ENCODE results near the gene PTMS.

PTMS gene

DNA sequence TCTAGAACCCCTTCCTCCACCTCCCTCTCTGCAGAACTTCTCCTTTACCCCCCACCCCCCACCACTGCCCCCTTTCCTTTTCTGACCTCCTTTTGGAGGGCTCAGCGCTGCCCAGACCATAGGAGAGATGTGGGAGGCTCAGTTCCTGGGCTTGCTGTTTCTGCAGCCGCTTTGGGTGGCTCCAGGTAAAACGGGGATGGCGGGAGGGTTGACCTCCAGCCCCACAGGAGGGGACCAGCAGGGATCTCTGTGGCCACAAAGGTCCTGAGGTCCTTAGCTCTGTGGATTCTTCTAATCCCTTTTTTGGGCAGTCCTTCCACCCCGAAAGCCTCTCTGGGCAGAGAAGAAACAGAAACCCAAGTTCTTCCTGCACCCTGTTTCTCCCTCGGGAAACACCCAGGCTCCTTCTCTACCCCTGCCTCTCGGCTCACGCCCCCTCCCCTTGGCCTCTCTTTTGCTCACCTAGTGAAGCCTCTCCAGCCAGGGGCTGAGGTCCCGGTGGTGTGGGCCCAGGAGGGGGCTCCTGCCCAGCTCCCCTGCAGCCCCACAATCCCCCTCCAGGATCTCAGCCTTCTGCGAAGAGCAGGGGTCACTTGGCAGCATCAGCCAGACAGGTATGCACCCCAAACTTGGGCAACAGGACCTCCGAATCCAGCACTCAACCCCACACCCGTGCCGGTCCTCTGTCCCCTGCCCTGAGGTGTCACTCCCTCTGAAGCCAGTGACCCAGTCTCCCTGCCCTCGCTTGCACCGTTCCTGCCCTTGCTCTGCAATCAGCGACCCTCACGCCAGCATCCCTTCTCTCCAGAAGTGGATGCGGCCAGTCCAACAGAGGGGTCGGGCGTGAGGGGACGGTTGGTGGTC, 6.8 kb downstream of the PTMS start:
- DNase-seq, result no peak

DNA sequence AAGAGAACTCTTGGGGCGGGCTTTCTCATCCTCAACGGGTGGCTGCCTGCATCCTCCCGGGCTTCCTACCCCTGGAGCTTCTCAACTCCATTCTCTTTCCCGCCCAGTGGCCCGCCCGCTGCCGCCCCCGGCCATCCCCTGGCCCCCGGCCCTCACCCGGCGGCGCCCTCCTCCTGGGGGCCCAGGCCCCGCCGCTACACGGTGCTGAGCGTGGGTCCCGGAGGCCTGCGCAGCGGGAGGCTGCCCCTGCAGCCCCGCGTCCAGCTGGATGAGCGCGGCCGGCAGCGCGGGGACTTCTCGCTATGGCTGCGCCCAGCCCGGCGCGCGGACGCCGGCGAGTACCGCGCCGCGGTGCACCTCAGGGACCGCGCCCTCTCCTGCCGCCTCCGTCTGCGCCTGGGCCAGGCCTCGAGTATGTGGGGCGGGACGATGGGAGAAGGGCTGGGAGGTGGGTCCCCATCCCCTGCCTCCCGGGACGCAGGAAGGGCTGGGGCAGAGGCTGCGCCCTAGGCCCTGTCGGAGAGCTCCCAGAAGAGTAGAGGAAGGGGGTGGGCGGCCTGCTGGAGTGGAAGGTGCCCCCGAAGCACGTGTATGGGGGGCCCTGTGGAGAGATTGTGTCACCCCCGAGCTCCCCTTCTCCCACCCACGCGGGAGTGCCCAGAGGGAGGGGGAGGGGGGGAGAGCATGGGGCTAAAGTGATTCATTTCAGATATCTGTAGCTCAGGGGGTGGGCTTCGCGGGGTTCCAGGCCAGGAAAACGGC, 7.6 kb downstream of the PTMS start:
- DNase-seq, result no peak

DNA sequence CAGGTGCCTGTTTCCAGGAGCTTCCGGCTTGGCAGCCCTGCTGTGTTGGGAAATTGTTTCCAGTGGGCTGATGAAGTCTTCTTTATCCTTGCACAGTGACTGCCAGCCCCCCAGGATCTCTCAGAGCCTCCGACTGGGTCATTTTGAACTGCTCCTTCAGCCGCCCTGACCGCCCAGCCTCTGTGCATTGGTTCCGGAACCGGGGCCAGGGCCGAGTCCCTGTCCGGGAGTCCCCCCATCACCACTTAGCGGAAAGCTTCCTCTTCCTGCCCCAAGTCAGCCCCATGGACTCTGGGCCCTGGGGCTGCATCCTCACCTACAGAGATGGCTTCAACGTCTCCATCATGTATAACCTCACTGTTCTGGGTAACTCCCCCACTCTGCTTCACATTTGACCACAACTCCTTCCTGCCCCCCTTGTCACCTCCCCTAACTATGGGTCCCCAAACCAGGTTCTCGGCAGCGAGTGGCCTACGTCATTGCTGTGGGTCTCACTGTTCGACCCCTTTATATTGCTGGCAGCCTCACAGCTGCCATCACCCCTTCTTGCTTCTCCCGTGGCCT, 8.4 kb downstream of the PTMS start:
- no peak for DNase-seq

DNA sequence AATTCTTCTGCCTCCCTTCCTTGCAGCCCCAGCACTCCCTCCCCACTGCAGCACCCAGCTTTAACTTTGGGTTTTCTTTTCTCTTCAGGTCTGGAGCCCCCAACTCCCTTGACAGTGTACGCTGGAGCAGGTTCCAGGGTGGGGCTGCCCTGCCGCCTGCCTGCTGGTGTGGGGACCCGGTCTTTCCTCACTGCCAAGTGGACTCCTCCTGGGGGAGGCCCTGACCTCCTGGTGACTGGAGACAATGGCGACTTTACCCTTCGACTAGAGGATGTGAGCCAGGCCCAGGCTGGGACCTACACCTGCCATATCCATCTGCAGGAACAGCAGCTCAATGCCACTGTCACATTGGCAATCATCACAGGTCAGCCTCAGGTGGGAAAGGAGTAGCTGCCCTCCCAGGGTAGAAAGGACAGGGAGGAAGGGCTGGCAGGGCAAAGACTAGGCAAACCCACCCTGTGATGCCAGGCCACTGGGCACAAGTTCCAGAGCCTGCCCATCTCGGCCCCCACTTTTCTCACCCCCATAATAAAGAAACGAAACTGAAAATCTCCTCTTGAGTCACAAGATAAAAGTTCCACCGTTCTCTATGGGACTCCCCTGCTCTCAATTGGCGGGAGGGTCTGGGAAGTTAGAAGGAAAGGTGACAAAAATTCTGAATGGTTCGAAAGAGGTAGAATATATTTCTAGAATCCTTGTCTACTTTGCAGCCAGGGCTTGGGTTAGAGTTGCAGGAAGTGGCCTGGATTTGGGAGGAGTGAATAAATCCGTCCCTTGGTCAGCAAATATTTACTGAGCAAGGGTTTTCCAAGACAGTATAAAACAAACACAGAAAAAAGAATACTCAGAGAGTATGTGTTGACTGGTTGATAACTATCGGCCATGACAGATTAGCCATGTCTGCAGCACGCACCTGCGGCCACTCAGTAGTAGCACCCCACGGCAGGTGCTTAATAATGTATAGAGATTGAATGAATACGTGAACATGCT, 9.3 kb downstream of the PTMS start:
- DNase-seq, result no peak

DNA sequence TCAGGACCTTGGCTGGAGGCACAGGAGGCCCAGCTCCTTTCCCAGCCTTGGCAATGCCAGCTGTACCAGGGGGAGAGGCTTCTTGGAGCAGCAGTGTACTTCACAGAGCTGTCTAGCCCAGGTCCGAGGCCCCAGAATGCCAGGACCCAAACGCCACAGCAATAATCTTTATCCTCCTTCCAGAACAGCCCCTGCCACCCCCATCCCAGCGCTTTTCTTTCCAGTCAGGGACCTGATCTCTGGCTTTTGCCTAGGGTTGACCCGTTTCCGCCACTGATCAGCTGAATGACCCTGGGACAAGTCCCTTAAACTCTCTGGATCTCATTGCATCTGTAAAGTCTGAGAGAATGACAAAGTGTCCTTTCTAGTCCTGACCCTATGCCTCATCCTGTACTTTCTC, 11.2 kb downstream of the PTMS start:
- DNase-seq, result no peak

DNA sequence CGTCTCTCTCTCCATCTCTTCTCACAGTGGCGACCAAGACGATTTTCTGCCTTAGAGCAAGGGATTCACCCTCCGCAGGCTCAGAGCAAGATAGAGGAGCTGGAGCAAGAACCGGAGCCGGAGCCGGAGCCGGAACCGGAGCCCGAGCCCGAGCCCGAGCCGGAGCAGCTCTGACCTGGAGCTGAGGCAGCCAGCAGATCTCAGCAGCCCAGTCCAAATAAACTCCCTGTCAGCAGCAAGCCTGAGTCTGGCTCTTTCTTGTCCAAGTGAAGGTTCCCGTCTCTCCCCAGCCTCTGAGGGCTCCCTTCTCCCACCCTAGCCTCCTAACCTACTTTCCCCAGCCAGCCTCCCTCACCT, 12.0 kb downstream of the PTMS start:
- DNase-seq, result no peak

DNA sequence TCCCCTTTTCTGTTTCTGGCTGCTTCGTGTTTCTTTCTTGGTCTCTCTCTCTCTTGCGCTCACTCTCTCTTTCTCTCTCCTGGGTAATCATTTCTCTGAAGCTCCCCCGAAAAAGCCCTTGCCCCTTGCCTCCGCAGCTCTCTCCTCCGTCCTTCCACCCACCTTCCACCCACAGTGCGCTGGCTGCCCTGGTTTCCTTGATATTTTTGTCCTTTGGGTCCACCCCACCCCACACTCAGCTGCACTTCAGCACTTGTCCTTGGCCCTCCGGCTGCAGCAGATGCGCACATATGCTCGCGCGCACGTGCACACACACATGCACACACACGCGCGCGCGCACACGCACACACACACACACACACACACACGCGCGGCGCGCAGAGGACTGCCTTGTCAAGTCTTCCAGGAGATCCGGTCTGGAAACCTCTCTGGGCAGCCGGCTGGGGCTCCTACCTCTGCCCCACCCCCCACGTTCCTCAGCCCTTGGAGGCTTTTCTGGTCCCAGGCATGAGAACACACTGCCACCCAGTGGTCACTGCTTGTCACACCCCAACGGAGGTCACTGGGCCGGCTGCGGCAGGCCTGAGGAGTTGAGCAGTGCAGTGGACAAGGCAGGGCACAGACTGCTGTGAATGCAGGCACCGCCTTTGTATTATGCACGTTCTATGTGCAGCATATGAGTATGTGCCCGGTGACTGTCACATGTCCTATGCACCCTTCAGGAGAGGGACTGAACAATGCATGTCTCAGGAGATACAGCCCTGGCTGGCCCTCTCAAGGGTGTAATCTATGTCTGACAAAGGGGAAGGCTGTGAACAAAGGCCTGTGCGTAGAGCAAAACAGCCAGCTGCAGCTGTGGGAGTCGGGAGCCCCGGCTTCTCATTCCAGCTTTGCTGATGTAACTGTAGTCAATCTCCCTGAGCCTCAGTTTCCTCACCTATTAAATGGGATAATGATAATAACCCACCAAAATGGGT, 12.7 kb downstream of the PTMS start:
- DNase-seq, result peak; percentile 85

DNA sequence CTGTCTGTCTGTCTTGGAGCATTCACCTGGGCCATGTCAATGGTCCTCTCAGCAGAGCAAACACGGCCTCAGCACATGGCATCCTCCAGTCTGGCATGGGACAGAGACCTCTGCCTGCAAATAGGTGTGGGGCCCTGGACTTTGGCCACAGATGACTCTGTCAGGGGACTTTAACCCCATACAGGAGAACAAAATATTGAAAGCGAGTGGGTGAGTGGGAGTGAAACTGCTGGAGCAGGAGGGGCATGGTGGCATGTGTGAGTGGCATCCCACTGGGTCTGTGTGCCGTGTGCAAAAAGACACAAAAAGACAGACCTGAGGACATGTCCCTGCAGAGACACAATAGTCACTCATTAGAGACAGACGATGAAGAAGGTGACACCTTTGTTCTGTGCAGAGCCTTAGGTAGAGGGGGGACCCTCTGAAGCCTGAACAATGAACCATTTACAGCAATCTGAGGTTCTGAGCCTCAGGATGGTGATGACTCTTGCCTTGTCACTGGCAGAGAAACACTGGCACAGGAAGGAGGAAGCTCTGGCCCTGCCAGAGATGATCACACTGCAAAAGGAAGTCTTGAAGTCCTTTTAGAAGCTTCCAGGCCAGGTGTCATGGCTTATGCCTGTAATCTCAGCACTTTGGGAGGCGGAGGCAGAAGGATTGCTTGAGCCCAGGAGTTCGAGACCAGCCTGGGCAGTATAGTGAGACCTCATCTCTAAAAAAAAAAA, 13.7 kb downstream of the PTMS start:
- DNase-seq, result no peak

DNA sequence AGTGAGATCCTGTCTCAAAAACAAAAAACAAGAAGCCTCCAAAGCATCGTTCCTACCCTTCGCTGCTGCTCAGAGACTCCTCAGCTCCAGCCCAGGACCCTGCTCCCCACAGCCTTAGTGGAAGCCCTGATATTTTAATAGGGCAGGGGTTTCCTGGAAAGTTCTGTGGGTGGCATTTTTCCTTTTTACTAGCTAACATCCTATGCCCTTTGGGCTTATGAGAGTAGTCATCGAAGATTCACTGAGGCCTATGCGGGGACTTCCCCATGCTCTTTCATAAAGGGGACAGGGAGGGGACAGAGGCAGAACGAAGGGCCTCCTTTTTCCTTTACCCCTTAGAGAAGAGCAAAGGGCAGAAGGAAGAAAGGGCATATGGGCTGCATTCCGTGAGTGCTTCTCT, 14.4 kb downstream of the PTMS start:
- DNase-seq, result no peak

DNA sequence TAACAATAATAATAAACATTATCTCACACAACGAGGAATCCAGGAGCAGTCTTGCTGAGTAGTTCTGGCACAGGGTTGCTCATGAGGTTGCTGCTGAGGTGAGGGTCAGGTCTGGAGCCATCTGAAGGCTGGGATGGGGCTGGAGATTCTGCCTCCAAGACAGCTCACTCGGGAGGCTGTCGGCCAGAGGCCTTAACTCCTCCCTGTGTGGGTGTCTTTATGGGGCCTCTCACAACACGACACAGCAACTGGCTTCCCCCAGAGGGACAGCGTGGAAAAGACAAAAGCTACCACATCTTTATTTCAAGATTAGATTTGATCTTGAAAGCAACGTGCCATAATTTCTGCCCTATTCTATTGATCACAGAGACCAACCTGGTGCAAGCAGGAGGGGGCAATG, 16.0 kb downstream of the PTMS start:
- DNase-seq, result no peak

DNA sequence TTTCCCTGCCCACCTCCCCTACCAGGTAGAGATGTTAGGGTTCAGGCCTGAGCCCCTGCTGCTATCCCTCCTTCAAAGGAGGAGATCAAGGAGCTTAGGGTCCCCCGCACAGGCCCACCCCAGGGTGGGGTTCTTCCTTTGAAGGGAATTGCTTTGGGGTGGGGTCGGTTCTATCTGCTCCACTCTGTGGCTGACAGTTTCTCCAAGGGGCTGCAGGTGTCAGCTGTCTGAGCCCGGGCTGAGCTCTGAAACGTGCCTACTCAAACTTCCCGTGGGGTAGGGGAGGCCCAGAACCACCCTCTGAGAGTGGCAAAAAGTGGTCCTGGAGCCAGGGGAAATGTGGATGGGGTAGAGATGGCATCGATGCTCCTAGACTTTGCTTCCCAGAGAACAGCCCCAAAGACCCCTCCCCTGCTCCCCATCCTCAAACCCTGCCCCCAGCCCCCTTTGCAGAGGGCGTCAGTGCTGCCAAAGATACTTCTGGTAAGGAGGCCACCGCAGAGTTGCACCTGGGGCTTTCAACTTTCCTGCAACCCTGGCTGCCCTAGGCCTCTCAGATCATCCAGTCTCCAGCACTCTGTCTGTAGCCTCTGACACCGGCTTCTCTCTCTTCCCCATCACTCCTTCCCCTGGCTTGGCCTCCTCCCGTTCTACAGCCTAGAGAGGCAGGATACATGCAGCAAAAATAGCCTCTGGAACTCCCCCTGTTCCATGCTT, 16.8 kb downstream of the PTMS start:
- DNase-seq, result no peak

DNA sequence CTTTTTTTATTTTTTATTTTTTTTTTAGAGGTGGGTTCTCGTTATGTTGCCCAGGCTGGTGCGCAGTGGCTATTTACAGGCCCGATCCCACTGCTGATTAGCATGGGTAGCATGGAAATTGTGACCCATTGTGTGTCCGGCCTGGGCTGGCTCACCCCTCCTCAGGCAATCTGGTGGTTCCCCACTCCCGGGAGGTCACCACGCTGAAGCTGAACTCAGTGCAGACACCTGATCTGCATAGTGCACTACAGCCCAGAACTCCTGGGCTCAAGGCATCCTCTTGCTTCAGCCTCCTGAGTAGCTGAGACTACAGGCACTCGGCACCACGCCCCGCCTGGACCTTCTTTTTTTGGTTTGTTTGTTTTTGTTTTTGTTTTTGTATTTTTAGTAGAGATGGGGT, 17.7 kb downstream of the PTMS start:
- no peak for DNase-seq

DNA sequence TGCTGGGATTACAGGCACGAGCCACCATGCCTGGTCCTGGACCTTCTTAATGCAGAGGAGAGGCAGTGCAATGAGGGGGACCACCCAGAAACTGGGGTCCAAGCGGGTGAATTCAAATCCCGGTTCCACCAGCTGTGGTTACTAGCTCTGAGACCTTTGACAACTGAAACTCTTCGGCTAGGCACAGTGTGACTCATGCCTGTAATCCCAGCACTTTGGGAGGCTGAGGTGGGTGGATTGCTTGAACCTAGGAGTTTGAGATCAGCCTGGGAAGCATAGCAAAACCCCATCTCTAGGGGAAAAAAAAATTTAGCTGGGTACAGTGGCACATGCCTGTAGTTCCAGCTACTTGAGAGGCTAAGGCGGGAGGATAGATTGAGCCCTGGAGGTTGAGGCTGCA, 18.1 kb downstream of the PTMS start:
- no peak for DNase-seq

DNA sequence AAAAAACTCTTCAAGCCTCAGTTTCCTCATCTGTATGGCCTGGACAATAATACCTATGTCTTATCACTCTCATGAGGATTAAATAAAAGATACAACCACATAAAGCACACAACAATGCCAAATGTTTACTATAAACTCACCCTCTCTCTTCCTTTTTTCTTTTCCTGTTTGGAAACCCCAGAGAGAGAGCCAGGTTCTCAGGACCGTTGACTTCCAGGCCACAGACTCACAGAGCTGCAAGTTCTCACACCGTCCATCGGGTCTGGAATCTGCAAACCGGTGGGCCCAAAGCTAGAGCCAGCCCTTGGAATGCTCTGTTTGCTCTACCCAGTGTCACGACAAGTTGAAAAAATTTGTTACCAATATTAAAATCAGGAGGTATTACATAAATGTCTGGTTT, 18.6 kb downstream of the PTMS start:
- no peak for DNase-seq

DNA sequence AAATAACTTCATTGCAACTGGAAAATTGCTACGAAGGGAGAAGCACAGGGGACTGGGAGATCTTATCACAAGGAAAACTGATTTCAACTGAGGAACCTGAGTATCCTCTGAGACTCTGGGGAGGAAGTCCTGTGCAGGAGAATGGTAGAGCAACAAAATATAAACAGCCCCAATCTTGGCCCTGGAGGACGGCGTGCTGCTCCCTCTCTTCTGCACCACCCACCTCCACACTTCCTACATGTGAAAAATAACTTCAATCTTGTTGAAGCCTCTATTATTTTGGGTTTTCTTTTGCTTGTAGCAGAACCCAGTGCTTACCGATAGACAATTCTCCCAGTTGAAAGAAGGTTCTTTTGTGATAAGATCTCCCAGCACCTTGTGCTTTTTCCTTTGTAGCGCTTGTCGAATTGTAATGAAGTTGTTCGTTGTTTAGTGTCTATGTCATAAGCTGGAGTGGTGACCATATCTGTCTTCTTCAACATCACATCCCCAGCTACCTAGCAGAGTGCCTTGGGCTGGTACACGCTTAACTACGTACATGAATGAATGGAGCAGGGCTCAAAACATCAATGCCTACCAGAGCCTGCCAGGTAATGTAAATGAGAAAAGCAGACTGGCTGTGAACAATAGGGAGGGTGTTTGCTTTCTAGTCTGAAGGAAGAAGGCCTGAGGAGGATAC, 20.4 kb downstream of the PTMS start:
- no peak for DNase-seq

DNA sequence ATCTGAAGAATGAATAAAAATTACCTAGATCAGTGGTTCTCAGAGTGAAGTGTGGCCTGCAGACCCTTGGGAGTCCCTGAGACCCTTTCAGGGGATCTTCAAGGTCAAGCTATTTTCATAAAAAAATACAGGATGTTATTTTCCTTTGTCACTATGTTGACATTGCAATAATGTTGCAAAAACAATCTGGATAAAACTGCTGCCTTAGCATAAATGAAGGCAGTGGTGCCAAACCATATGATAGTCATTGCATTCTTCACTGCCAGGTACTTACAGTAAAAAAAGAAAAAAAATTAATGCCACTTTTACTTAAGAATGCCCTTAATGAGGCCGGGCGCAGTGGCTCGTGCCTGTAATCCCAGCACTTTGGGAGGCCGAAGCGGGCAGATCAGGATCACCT, 21.1 kb downstream of the PTMS start:
- no peak for DNase-seq

DNA sequence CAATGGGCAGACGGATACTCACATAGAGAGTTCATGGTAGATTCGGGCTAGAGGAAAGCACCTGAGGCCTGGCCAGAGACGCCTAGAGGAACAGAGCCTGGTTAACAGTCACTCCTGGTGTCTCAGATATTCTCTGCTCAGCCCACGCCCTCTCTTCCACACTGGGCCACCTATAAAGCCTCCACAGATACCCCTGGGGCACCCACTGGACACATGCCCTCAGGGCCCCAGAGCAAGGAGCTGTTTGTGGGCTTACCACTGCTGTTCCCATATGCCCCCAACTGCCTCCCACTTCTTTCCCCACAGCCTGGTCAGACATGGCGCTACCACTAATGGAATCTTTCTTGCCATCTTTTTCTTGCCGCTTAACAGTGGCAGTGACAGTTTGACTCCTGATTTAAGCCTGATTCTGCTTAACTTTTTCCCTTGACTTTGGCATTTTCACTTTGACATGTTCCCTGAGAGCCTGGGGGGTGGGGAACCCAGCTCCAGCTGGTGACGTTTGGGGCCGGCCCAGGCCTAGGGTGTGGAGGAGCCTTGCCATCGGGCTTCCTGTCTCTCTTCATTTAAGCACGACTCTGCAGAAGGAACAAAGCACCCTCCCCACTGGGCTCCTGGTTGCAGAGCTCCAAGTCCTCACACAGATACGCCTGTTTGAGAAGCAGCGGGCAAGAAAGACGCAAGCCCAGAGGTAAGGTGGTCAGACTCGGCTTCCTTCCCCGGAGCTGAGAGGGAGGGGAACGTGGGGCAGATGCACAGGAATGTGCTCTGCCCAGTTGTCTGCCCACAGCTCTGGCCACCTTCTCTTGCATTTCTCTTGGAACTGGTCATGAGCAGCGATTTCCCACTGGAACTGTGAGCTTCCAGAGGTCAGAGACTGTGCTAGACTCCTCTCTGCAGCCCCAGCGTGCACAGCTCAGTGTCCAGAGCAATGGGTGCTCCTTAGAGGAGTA, 23.1 kb downstream of the PTMS start, which contains the start of gene CD4:
Gene CD4 (plus strand): TSS at position 557 of the 953 bp plus-strand sequence. CDS start 10,611 bp downstream, outside the sequence.
- DNase-seq, result no peak

DNA sequence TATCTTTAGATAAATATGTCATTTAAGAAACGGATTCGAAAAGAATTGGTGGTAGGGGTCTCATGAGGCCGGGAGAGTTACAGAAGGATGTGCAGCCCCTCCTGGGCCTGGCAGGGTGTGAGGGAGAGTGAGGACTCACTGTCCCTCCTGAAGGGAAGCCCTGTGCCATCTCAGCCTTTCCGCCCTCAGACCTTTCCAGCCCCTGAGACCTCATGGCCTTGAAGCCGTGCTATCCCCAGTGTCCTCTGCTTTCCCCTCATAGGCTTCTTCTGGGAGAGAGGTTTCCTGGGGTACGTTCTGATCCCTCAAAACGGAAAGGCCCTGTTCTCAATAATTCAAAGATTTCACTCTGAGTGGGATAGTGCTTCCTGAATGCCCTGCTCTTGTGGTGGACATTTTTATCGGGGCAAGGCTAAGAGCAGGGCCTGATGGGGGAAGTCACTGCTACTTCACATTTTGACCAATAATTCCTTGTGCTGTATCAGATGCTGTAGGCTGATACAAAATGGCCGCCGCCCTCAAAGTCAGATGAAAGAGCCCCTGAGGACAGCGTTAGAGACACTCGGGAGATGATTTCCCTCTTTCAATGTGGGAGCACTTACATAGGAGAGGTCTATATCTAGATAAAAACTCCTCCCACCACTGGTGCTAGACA, 24.5 kb downstream of the PTMS start:
- no peak for DNase-seq

Measured in NCI-H2227 treated with DMSO at 0.1 percent for 48 hours (cell line).